Jurkat, Clone E6-1 (cell line): ENCODE data around the gene AUNIP.
"Not testable (repeated sequence)": the region's sequence is repeated elsewhere in the genome, so short reads cannot be mapped to it uniquely, and the experiment has no call there.

Experiments used
- DNase-seq: peaks from one replicate; pipeline ENCODE4 v3.0.0-alpha.2; 2011; ENCODE audit warnings: low read depth, low spot score
- H3K4me3 ChIP-seq: 2 replicates; pipeline ENCODE4 v1.5.1; 2011; ENCODE audit warnings: mild to moderate bottlenecking, low read length, control low read depth, moderate library complexity

Gene AUNIP

GRCh38 chr1:25870614-25871013, 11.4 kb upstream of the AUNIP start:
- no peak for DNase-seq

DNA sequence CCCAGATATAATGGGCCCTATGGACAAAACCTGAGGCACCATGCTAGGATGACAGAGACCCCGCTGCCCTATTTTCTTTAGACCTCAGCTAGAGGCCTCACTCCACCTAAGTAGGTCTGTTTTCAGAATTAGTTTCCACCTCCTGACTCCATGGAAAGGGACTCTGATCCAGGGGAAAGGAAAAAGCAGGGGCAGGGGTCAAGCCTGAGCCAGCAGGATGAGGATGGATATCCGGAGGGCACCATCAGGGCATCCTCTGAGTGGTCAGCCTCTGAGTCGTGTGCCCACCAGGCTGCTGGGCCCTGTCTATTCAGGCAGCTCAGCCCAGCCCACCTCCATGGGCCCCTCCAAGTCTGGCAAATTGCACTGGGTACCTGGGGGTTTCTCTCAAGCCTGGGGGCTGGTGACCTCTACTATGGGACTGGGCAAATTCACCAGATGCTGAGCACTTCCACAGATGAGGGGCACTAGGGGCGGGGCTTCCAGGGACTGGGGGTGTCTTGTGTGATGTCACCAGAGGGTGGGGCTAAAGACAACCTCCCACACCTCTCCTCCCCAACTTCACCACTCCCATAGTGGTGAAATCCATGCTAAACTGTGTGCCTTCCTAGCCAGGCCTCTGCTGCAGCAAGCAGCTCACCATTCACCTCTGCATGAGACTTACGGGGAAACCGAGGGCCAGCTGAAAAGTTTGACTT, 10.8 kb upstream of the AUNIP start:
- no peak overlapping the region for H3K4me3 ChIP-seq
- DNase-seq, result no peak

More at GRCh38 chr1:25870614-25871013, 11.4 kb upstream of the AUNIP start:
- no peak overlapping the region for H3K4me3 ChIP-seq

GRCh38 chr1:25867210-25867991, 8.1 kb upstream of the AUNIP start:
- no peak overlapping the region for H3K4me3 ChIP-seq
- no peak for DNase-seq

GRCh38 chr1:25866288-25866687, 7.0 kb upstream of the AUNIP start:
- no peak for DNase-seq
- H3K4me3 ChIP-seq, result no peak overlapping the region

DNA sequence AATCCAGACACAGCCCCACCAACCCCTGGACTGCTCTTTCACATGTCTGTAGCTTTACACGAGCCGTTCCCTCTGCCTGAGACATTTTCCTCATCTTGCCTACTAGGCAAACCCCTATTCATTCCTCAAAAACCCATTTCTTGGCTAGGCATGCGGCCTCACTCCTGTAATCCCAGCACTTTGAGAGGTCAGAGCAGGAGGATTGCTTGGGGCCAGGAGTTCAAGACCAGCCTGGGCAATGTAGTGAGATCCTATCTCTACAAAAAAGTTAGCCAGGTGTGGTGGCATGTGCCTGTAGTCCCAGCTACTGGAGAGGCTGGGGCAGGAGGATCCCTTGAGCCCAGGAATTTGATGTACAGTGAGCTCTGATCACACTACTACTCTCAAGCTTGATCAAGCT, 5.2 kb upstream of the AUNIP start:
- DNase-seq, result no peak

GRCh38 chr1:25863486-25864262, 4.4 kb upstream of the AUNIP start:
- no peak for DNase-seq
- no peak overlapping the region for H3K4me3 ChIP-seq

More for the DNA sequence above, 5.2 kb upstream of the AUNIP start:
- no peak overlapping the region for H3K4me3 ChIP-seq

DNA sequence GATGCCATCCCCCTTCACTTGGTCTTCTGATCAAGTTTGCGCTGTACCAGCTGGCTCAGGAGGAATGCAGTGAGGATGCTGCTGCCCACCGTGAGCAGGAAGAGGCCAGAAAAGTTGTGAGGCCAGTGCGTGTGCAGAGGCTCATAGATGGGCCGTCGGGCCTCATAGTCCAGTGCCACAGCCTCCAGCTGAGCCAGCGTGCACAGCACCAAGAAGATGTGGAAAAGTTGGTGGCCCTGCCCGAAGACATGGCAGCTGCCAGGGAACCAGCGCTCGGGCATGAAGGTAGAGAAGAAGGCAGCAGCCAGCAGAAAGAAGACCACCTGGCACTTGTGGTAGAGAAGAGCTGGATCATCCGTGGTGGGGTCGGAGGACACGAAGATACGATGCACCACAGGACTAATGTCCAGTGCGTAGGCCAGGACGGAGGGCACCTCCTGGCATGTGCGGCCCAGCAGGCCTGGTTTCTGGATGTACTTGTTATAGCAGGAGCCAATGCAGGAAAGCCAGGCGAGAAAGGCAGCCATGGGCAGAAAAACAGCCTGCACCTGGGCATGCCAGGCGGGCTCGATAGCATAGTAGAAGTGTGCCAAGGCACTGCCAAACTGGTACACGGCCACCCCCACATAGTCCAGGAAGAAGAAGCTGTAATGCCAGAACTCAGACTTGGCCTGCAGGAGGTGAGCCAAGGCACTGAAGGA, 3.7 kb upstream of the AUNIP start:
- no peak overlapping the region for H3K4me3 ChIP-seq
- no peak for DNase-seq

DNA sequence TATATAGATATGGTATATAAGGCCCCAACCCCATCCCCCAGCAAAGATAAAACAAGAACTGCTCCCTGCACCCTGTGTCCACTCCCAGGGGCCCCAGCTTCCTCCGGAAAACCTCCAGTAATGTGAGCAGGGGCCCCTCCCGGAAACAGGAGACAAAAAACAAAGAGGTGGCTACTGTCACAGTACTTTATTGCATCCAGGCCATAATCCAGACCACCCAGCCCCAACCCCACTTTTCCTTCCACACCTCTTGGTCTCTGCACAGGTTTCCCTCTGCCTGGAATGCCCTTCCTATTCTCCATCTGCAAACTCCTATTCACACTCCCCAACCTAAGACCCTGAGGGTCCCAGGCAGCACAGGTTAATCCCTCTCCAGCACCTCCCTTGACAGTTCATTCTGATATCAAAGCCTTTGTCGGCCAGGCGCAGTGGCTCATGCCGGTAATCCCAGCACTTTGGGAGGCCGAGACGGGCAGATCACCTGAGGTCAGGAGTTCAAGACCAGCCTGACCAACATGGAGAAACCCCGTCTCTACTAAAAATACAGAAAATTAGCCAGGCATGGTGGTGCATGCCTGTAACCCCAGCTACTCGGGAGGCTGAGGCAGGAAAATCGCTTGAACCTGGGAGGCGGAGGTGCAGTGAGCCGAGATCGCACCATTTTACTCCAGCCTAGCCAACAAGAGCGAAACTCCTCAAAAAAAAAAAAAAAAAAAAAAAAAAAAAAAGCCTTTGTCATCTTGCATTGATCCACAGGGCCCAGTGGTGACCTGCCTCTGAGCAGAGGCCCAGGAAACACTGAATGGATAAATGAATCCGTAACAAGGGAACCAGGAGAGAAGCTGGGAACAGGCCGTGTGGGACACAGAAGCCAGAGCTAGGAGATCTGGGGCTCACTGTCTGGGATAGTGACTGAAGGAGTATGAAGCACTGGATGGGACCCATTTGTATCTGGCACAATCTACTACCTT, 2.3 kb upstream of the AUNIP start:
- no peak for DNase-seq
- no peak overlapping the region for H3K4me3 ChIP-seq

GRCh38 chr1:25858494-25858893, 763 bp downstream of the AUNIP start:
- DNase-seq, result no peak
- H3K4me3 ChIP-seq, result peak overlapping the region; percentile 95

DNA sequence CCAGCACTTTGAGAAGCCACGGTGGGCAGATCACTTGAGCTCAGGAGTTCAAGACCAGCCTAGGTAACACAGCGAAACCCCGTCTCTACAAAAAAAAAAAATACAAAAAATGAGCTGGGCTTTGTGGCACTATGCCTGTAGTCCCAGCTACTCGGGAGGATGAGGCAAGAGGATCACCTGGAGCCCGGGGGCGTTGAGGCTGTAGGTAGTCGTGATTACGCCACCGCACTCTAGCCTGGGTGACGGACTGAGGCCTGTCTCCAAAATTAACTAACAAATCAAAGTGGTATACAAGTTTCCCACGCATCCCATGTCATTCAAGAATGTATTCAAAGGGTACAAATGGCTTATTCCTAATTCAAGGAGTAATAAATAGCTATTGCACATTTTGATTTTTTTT, 2.4 kb downstream of the AUNIP start:
- no peak overlapping the region for H3K4me3 ChIP-seq
- no peak for DNase-seq

GRCh38 chr1:25854554-25854953, 4.7 kb downstream of the AUNIP start:
- H3K4me3 ChIP-seq, result no peak overlapping the region
- no peak for DNase-seq

DNA sequence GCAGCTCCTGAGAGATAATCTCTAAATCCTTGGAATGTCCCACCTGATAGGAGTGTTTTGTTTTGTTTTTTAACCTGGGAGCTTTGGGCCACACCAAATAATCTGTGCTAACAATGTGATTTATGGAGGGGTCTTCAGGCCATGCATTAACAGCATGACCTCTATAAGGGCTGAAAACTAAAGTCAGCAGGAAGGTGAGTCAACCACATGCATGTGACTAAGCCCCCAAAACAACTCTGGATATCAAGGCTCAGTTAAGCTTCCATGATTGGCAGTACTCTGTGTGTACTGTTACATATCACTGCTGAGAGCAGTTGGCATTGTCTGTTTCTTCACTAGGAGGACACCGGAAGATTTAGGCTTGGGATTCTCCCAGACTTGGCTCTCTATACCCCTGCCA, 10.7 kb downstream of the AUNIP start:
- no peak for DNase-seq
- no peak overlapping the region for H3K4me3 ChIP-seq

- DNase-seq, result no peak
- no peak overlapping the region for H3K4me3 ChIP-seq
These were observed 11.3 kb downstream of the AUNIP start for GRCh38 chr1:25847929-25848328.

DNA sequence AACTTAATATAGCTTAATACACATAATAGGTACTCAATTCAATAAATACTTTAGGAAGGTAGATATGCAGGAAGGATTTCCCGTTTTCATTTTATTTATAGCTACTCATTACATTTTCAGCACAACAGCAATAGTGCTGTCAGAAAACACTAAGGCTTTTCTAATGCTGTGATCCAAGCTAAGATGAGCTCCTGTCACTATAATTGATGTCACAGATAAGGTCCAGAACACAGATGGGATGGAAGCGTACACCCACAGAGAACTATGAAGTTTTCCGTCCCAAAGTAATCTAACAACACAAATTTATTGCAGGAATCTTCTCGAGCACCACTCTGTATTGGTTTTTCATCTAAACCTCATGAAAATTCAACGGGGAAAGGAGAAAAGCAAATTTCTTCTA, 13.6 kb downstream of the AUNIP start:
- H3K4me3 ChIP-seq, result no peak overlapping the region
- no peak for DNase-seq

GRCh38 chr1:25844536-25845337, 14.5 kb downstream of the AUNIP start:
- DNase-seq, result no peak
- no peak overlapping the region for H3K4me3 ChIP-seq

- H3K4me3 ChIP-seq, result no peak overlapping the region
- no peak for DNase-seq
These were observed 15.8 kb downstream of the AUNIP start for GRCh38 chr1:25843483-25843882.

DNA sequence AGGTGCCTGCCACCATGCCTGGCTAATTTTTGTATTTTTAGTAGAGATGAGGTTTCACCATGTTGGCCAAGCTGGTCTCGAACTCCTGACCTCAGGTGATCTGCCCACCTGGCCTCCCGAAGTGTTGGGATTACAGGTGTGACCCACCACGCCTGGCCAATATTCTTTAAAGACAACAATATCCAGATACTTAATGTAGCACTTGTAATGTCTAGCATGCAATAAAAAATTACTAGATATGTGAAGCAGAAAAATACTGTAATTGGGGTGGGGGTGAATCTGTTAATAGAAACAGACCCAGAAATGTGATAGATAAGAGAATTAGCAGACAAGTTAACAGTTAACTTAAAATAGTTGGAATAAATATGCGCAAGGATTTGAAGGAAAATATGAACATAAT, 19.4 kb downstream of the AUNIP start:
- DNase-seq, result not testable (repeated sequence)

More for the DNA sequence above, 19.4 kb downstream of the AUNIP start:
- not testable (repeated sequence) for H3K4me3 ChIP-seq
